Aortic smooth muscle cell (primary cell): Measurements from ENCODE around the gene FAM107A. TPM values are rescaled to one million over a fixed set of nuclear protein-coding genes. Genes with fewer than 3 reads are reported as not detected.

Experiments used
- total RNA-seq: library from RNA; depleted of rRNA; stranded (reverse); fragments of >200 nt; gene quantifications from 2 replicates; pipeline ENCODE4 v1.2.3, GENCODE V29; 2014

Gene FAM107A
- 0.99 and 1.2 TPM in 2 replicates for total RNA-seq

GRCh38 chr3:58577269-58577821 lies at the start of gene FAM107A:
Gene FAM107A (minus strand): TSS chr3:58577391. CDS start chr3:58569860, 7,531 bp downstream.

GRCh38 chr3:58536501-58537411 lies 40.4 kb downstream of the FAM107A start, which contains the start of gene ACOX2:
Gene ACOX2 (minus strand): TSS chr3:58537190. CDS start chr3:58535106, 2,084 bp downstream.

Other genes with a start within 250 kb of the FAM107A start
- gene PXK, start 244.5 kb downstream of the FAM107A start, total RNA-seq: 24.4 and 30.3 TPM in 2 replicates
- gene PDHB, start 143.6 kb downstream of the FAM107A start, total RNA-seq: 103 and 121 TPM in 2 replicates
- 7.8 and 7.9 TPM in 2 replicates for gene KCTD6, start 85.3 kb downstream of the FAM107A start, total RNA-seq
- gene ACOX2, start 40.2 kb downstream of the FAM107A start, total RNA-seq: 25.6 and 27.1 TPM in 2 replicates
- 0.13 and 0.19 TPM in 2 replicates for gene FAM3D, start 89.4 kb upstream of the FAM107A start, total RNA-seq